ENCODE data around the gene USP30. TPM values are rescaled to one million over a fixed set of nuclear protein-coding genes. Genes with fewer than 3 reads are reported as not detected.
"Not testable (repeated sequence)": the region's sequence is repeated elsewhere in the genome, so short reads cannot be mapped to it uniquely, and the experiment has no call there.

USP30 gene
- total RNA-seq, 2 donors from 2014 or later, result 7.3 to 14.5 TPM

DNA sequence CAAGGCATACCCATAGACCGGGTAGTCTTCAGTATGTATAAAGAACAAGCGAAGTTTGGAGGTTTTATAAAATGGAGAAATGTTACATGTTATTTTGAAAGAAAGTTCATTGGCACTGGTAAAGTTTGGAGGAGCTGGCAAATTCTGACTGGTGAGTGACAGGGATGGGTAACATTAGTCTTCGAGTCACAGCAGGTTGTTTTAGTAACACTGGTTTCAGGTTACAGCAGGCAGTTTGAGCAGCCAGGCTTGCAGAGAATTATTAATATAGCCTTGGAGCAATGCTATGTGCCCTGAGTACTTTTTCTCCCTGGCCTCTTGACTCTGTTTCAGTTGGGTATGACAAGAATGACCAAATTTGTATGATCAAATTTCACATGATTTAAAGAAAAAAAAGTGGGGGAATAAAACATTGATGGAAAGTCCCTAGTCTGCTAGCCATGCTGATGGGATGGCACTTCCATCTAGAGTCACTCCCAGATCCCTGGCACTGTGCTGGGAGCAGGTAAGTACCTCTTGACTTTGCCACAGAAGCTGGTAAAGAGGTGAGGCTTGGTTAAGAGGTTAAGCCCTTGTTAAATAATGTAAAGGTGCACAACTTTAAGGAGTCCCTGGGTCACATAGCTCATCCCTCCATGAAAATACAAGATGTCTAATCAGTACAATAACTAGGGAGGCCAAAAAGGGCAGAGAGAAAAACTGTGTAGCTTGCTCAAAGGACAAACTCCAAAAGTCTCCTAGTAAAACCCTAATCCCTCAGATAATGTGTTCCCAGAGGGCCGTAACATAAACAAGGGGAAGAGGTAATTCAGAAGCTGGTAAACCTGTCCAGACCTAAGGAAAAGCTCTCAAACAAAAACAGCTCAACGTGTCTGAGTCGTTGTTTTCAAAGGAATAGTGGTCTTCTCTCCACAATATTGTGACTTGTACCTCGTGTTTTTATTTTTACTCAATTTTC is 18.9 kb upstream of the USP30 start:
- DNase-seq, result no peak
- TF ChIP-seq POLR2A (IDR thresholded peaks at IDR 0.05), result no peak
- TF ChIP-seq CTCF (IDR thresholded peaks at IDR 0.05), result no peak

GRCh38 chr12:109036975-109037374 is 15.4 kb upstream of the USP30 start:
- TF ChIP-seq POLR2A (IDR thresholded peaks at IDR 0.05) (no peak), CTCF (IDR thresholded peaks at IDR 0.05) (no peak)
- Histone ChIP-seq H3K4me3 (no peak overlapping the region), H3K9me3 (no peaks in the 10 kb centered on the region), H3K27me3 (no peaks in the 10 kb centered on the region), H3K27ac (no peak overlapping the region), H3K4me1 (no peaks in the 10 kb centered on the region), H3K36me3 (replicated peaks in 1 of 2; ENCODE audit: insufficient read depth in 1 of 2, low read depth in 2 of 2) (no peaks in the 10 kb centered on the region)
- ATAC-seq (no peak), DNase-seq (no peak)
- WGBS, 2 donors, result 44 to 76% methylated on average over 1 of the region's 1 CpG
- intact Hi-C loops (cut with DNase I), result no loop called here

More for the DNA sequence above, 18.9 kb upstream of the USP30 start:
- Histone ChIP-seq H3K4me3 (no peak overlapping the region), H3K27me3 (peaks cover 0 to 4% of the 10 kb centered on the region in 2 donors), H3K9me3 (no peaks in the 10 kb centered on the region), H3K36me3 (replicated peaks in 1 of 2; ENCODE audit: insufficient read depth in 1 of 2, low read depth in 2 of 2) (no peaks in the 10 kb centered on the region), H3K27ac (no peak overlapping the region), H3K4me1 (no peaks in the 10 kb centered on the region)
- intact Hi-C loops (cut with DNase I), result no loop called here
- 47 to 49% methylated on average over 7 of the region's 7 CpGs for WGBS, 2 donors
- no peak for ATAC-seq

DNA sequence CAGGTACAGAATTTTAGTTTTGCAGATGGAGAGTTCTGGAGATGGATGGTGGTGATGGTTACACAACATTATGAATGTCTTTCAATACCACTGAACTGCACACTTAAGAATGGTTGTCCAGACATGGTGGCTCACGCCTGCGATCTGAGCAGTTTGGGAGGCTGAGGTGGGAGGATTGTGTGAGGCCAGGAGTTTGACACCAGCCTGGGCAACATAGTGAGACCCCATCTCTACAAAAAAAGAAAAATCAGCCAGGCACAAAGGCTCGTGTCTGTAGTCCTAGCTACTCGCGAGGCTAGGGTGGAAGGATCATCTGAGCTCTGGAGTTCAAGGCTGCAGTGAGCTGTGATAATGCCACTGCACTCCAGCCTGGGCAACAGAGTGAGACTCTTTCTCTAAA is 8.1 kb upstream of the USP30 start:
- H3K27me3 ChIP-seq, result no peaks in the 10 kb centered on the region
- no peak for TF ChIP-seq CTCF (IDR thresholded peaks at IDR 0.05)
- no peak for TF ChIP-seq POLR2A (IDR thresholded peaks at IDR 0.05)
- DNase-seq (no peak), ATAC-seq (no peak)
- intact Hi-C loops (cut with DNase I), result no loop called here
- no peaks in the 10 kb centered on the region for H3K36me3 ChIP-seq (replicated peaks in 1 of 2; ENCODE audit: insufficient read depth in 1 of 2, low read depth in 2 of 2)
- H3K4me3 ChIP-seq, result no peak overlapping the region
- no peaks in the 10 kb centered on the region for H3K9me3 ChIP-seq
- 55 to 61% methylated on average over 5 of the region's 5 CpGs for WGBS, 2 donors
- H3K4me1 ChIP-seq, result no peaks in the 10 kb centered on the region
- H3K27ac ChIP-seq, result no peak overlapping the region

- no peak for DNase-seq
- ATAC-seq, result no peak
- WGBS, 2 donors, result 46 to 56% methylated on average over 8 of the region's 8 CpGs
- Histone ChIP-seq H3K4me3 (no peak overlapping the region), H3K27ac (no peak overlapping the region), H3K27me3 (no peaks in the 10 kb centered on the region), H3K4me1 (peaks cover 4% of the 10 kb centered on the region), H3K9me3 (no peaks in the 10 kb centered on the region), H3K36me3 (replicated peaks in 1 of 2; ENCODE audit: insufficient read depth in 1 of 2, low read depth in 2 of 2) (no peaks in the 10 kb centered on the region)
- TF ChIP-seq CTCF (IDR thresholded peaks at IDR 0.05) (no peak), POLR2A (IDR thresholded peaks at IDR 0.05) (no peak)
- intact Hi-C loops (cut with DNase I), result no loop called here
Observed at GRCh38 chr12:109047081-109047805, 5.1 kb upstream of the USP30 start.

DNA sequence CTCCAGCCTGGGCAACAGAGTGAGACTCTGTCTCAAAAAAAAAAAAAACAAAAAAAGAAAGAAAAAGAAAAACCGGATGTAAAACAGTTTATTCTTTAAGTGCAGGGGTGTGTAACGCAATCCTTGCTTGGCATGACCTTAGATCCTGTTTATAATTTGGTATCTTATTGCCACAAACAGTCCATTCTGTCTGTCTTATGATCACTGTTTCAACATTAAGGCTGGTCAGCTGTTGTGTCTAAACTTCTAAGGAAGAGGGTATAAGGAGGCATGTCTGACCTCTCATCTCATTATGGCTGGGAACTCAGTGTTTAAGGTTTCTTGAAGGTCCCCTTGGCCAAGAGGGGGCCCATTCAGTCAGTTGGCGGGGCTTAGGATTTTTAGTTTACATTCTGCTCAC is 3.7 kb upstream of the USP30 start:
- ATAC-seq; H3K4me3 ChIP-seq; DNase-seq; H3K27me3 ChIP-seq; intact Hi-C loops (cut with DNase I); H3K36me3 ChIP-seq (replicated peaks in 1 of 2; ENCODE audit: insufficient read depth in 1 of 2, low read depth in 2 of 2); H3K9me3 ChIP-seq; H3K4me1 ChIP-seq; H3K27ac ChIP-seq: not testable (repeated sequence)
- WGBS, 2 donors, result 56 to 69% methylated on average over 3 of the region's 3 CpGs

GRCh38 chr12:109049794-109050193 is 2.6 kb upstream of the USP30 start:
- H3K27me3 ChIP-seq; H3K36me3 ChIP-seq (replicated peaks in 1 of 2; ENCODE audit: insufficient read depth in 1 of 2, low read depth in 2 of 2); DNase-seq; H3K9me3 ChIP-seq; intact Hi-C loops (cut with DNase I); H3K4me3 ChIP-seq; H3K27ac ChIP-seq; ATAC-seq: not testable (repeated sequence)
- peaks cover 19% of the 10 kb centered on the region for H3K4me1 ChIP-seq
- 68 to 72% methylated on average over 8 of the region's 8 CpGs for WGBS, 2 donors

Measured in body of pancreas (tissue), 4 donors.